Measurements from ENCODE around the gene LCA5L.

The LCA5L gene

GRCh38 chr21:39441502-39442475 is 3.8 kb downstream of the LCA5L start:
- DNase-seq (ENCODE audit: low spot score) = peak; percentile 56
- in situ Hi-C loops (cut with MboI; ENCODE audit: low pct_unique_long_range_greater_than_20kb, low sequenced_read_pairs, unreplicated experiment) = no loop called here
- TF ChIP-seq CTCF (IDR thresholded peaks at IDR 0.05; ENCODE audit: extremely low read depth, insufficient read depth, missing control alignments) = peak; percentile 70

GRCh38 chr21:39439232-39439631 is 6.3 kb downstream of the LCA5L start:
- TF ChIP-seq CTCF (IDR thresholded peaks at IDR 0.05; ENCODE audit: extremely low read depth, insufficient read depth, missing control alignments) = no peak
- no peak for DNase-seq (ENCODE audit: low spot score)
- in situ Hi-C loops (cut with MboI; ENCODE audit: low pct_unique_long_range_greater_than_20kb, low sequenced_read_pairs, unreplicated experiment) = no loop called here

- in situ Hi-C loops (cut with MboI; ENCODE audit: low pct_unique_long_range_greater_than_20kb, low sequenced_read_pairs, unreplicated experiment) = no loop called here
- DNase-seq (ENCODE audit: low spot score) = no peak
- TF ChIP-seq CTCF (IDR thresholded peaks at IDR 0.05; ENCODE audit: extremely low read depth, insufficient read depth, missing control alignments) = no peak
These were observed 10.6 kb downstream of the LCA5L start for GRCh38 chr21:39434950-39435349.

GRCh38 chr21:39430954-39431353 is 14.6 kb downstream of the LCA5L start:
- in situ Hi-C loops (cut with MboI; ENCODE audit: low pct_unique_long_range_greater_than_20kb, low sequenced_read_pairs, unreplicated experiment) = no loop called here
- TF ChIP-seq CTCF (IDR thresholded peaks at IDR 0.05; ENCODE audit: extremely low read depth, insufficient read depth, missing control alignments) = no peak
- no peak for DNase-seq (ENCODE audit: low spot score)

GRCh38 chr21:39430457-39430856 is 15.1 kb downstream of the LCA5L start:
- DNase-seq (ENCODE audit: low spot score) = no peak
- no peak for TF ChIP-seq CTCF (IDR thresholded peaks at IDR 0.05; ENCODE audit: extremely low read depth, insufficient read depth, missing control alignments)

GRCh38 chr21:39430016-39430415 is 15.6 kb downstream of the LCA5L start:
- no peak for DNase-seq (ENCODE audit: low spot score)
- TF ChIP-seq CTCF (IDR thresholded peaks at IDR 0.05; ENCODE audit: extremely low read depth, insufficient read depth, missing control alignments) = no peak
- in situ Hi-C loops (cut with MboI; ENCODE audit: low pct_unique_long_range_greater_than_20kb, low sequenced_read_pairs, unreplicated experiment) = no loop called here

More at GRCh38 chr21:39430457-39430856, 15.1 kb downstream of the LCA5L start:
- in situ Hi-C loops (cut with MboI; ENCODE audit: low pct_unique_long_range_greater_than_20kb, low sequenced_read_pairs, unreplicated experiment) = no loop called here

Data from GM13977 (cell line).